ENCODE results near the gene ARHGAP24.

ARHGAP24 gene

DNA sequence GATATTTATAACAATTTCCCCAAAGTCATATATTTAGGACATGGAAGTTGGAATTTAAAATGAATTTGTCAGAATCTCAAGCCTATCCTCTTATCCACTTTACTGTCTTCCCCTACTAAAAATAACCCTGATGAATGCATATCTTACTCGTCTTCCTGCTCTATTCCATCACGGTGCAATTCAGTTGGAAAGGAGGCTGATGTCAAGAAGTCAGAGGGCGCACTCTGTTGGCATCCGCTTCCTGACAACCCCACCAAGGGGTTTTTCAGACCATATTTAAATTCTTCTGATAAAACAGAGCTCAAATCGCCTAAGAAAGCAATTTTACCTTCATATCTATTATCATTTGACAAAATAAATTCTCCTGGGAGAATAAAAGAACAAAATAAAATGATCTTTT is 233.5 kb downstream of the ARHGAP24 start:
- no peak for DNase-seq

GRCh38 chr4:85713005-85713404 is 238.1 kb downstream of the ARHGAP24 start:
- no peak for DNase-seq

DNA sequence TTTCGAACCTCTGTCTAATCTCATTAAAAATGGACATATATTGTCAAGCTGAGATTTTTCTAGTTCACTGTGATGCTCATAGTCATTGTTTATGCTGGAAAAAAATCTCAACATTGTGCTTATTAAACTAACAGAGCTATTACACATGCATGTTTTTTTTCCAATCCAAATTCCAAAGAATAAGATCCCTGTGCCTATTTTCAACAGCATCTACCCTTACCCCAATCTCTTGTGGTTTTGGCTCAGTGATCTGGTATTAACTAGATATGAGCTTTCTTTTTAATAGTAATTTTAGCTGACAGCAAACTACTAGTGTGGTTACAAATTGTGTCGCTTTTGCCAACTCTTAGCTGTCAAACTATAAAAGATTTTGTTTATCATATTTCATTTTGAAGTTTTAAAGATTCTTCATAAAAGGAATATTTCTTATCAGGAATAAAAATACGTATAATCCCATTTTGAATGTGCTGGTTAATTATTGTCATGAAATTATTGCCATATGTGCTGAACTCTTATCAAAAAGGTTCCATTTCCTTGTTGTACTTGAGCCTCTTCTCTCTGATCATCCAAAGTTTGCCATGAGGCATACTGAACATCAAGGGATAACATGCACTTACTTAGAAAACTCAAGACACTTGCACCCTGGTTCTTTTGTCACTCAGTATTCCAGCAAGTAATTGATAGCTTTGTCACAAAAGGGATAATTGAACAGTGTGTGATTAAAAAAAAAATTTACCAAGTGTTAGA is 241.2 kb downstream of the ARHGAP24 start:
- DNase-seq = no peak

GRCh38 chr4:85717351-85717750 is 242.4 kb downstream of the ARHGAP24 start:
- DNase-seq = no peak

DNA sequence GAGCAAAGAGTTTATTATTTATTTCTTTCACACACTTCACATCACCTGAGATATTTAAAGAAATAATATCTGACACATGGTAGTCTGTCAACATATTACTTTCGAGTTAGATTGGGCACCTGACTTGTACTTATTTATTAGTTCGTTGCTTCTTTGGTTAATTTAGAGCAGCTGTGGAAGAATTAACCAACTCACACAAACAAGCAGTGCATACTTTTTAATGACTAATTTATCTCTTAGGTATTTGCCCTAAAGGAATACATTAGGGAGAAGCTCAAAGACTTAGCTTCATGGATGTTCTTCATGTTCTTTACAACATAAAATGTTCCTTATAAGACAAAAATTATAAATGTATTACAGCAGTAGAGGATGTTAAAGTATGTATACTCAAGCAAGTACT is 242.9 kb downstream of the ARHGAP24 start:
- DNase-seq = no peak

DNA sequence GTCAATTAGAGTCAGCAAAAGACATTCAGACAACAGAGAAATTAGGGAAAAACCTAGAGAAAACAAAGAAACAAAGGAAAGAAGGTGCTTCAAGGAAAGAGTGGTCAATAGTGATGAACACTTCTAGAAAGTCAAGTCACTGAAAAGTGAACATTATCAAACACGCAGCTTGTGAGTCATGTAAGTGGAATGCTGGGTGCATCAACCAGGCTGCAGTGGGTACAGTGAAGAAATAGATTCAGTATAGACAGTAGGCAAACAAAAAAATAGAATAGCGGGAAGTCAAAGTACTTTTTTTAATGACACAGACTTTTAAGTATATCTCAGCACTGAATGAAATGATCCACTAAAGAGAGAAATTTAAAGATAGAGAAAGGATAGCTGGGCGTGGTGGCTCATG is 245.8 kb downstream of the ARHGAP24 start:
- peak; percentile 47 for DNase-seq

- no peak for DNase-seq
Measured at GRCh38 chr4:85722401-85722800, 247.5 kb downstream of the ARHGAP24 start.

- no peak for DNase-seq
Measured at GRCh38 chr4:85722807-85723206, 247.9 kb downstream of the ARHGAP24 start.

DNA sequence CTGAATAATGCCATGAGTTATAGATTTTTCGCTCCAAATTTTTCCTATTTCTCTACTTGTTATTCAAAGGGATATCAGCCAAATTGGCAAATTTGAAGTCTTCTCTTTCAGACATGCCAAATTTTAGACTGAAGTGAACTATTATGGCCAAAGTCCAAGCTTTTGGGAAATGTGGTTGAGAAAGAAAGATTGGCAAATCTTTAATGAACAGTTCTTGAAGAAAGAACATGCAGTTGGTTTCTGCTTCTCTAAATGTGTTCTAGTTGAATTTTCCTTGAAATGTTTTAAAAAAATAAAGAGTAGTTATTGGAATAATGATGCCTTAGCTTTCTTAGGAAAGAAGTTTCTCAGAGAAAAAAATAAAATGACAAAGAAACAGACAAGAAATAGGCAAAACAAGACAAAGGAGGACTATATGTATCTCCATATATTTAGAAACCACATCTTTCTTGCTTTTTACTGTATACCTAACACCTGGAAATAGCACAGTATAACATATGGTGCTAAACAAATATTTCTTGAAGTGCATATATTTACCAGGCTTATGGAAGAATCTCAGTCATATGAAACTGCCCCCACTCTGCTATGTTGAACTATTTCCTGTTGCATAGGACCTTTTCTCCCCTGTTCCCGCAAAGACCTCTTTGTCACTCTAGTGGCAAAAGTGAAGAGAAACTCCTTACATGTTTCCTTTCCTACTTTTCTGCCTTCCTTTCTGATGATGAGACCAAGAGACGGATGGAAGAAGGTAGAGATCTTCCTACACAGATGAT is 250.0 kb downstream of the ARHGAP24 start:
- no peak for DNase-seq

DNA sequence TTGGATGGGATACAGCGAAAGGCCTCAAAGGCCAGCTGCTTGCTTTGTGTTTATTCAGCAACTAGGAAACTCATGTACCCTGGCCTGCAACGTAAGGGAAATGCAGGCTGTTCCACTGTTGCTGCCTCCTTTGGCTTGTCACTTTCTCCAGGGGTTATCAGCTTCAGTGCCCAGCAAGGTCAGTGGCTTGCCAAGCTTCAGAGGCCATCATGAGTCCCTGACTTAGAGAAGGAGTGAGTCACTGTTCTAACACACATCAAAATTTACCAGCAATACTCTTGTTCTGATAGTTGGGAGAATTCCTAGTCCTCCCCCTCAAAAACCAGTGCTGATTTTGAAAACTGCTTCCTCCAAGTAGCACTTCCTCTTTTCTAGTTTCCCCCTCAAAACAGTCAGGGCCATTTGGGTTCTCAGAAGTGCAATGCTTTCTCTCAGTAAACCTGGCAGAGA is 250.8 kb downstream of the ARHGAP24 start:
- no peak for DNase-seq

GRCh38 chr4:85726555-85726954 is 251.6 kb downstream of the ARHGAP24 start:
- DNase-seq = no peak

DNA sequence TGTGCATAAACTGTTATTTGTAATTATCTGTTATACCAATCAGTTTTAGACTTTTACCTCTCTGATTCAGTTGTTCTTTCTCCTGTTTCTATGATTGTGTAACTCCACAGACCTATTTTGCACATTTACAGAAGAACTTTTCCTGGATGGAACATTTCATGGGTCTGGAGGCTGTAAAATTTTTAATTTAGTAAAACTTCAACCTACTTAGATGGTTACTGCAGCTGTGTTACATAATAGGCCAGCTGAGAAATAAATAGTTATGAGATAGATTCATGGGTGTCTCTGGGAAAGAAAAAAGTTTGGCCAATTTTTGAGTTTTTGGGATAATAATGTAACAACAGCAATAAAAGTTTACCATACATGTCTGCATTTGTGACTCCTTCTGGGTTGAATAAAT is 253.5 kb downstream of the ARHGAP24 start:
- DNase-seq = no peak

GRCh38 chr4:85732124-85732523 is 257.2 kb downstream of the ARHGAP24 start:
- DNase-seq = no peak

DNA sequence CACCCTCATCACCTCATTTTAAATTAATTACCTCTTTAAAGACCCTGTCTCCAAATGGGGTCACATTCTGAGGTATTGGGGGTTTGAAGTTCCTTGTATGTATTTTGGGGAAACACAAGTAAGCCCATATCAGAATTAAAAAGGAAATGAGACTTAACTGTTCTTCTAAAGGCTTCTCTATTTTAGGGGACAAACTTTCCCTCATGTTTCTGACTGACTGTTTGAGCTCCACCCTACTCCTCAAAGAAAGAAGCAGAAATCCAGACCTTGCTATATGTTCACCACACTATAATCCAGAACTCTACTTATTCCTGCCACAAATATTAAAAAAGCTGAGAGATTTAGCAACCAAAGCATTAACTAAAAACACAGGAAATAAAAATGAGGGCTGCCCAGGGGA is 258.8 kb downstream of the ARHGAP24 start:
- no peak for DNase-seq

GRCh38 chr4:85734424-85734831 is 259.5 kb downstream of the ARHGAP24 start:
- DNase-seq = no peak

DNA sequence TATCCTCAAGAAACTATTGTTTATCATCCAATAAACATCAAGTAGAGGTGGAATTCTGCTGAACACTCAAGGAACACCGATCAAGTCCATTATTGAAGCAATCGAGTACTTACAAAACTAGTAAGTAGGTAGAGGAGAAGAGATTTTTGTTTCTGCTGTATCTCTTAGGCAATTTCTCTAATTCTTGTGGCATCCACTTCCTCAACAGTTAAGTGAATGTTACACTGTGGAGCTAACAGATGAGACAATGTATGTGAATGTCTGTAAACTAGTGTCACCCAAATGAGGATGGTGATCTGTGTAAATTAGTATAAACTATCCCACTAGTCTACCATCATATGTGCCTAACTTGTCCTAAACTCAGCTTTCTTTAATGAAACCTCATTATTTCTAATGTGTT is 261.6 kb downstream of the ARHGAP24 start:
- DNase-seq = no peak

DNA sequence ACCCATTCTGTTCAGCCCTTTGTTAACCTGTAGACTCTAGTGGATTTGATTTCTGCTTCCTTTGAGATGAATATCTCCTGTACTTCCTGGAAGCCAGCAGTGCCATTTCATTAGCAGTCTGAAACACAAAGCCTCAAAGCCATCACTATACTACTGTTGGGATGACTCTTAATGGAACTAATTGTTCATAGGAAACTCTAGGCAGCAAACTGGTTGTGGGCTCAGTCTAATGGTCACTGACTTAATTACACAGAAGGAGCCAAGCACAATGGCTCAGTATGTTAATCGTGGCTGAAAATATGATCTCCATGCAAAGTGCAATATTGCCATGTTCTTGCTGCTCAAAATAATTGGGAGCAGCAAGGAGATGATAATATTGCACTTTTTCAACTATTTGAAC is 262.3 kb downstream of the ARHGAP24 start:
- DNase-seq = no peak

GRCh38 chr4:85738721-85739120 is 263.8 kb downstream of the ARHGAP24 start:
- no peak for DNase-seq

DNA sequence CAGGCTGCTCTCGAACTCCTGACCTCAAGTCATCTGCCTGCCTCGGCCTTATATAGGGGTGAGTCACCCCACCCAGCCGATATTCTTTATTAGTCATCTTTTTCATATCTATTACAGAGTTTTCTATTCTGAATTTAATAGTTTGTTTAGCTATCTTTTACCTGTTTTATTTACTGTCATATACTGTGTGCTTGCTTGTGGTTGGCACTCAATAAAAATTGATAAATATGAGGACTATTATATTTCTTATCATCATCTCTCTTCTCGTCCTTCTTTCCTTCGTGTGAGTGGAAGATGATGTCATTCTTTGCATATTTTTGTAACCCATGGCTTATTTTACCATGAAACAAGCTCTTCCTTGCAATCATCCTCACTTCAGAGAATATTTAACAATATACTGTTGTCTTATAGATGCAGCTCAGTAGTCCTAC is 265.5 kb downstream of the ARHGAP24 start:
- DNase-seq = no peak

DNA sequence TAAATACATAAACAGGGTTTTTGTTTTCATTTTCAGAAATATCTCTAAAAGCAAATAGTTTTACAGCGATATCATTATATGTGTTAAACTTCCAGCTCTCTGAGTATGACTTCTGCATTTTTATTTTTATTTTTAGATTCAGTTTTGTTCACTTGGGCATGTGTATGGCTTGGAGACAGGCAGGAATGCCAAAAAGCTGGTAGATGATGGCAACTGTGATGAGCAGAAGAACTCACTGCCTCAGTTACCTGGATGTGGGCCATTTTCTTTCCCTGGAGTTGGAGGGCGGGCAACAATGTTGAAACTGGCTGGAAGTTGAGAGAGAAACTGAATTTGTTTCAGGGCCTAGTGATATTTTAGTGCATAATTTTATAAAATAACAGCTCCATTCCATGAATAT is 266.4 kb downstream of the ARHGAP24 start:
- no peak for DNase-seq

- DNase-seq = no peak
Measured at GRCh38 chr4:85741921-85742591, 267.1 kb downstream of the ARHGAP24 start.

- no peak for DNase-seq
Measured at GRCh38 chr4:85744950-85745349, 270.0 kb downstream of the ARHGAP24 start.

- DNase-seq = no peak
Measured at GRCh38 chr4:85745939-85746338, 271.0 kb downstream of the ARHGAP24 start.
